ENCODE results near the gene USP48. TPM values are rescaled to one million over a fixed set of nuclear protein-coding genes. Genes with fewer than 3 reads are reported as not detected.

USP48 gene
- total RNA-seq, 1 experiment from 2014 or later = 84.8 TPM

- Histone ChIP-seq H2BK120ac (ENCODE audit: low read depth, low read length, poor library complexity, severe bottlenecking) (no peak overlapping the region), H3K56ac (ENCODE audit: insufficient read length, low read depth, low read length) (no peak overlapping the region), H4K91ac (ENCODE audit: insufficient read length, low read depth, low read length) (no peak overlapping the region), H3K27ac (ENCODE audit: insufficient read length, low read depth, low read length) (no peak overlapping the region), H3K23me2 (ENCODE audit: insufficient read length, low read depth, low read length, poor library complexity, severe bottlenecking) (no peaks in the 10 kb centered on the region), H2BK15ac (ENCODE audit: low read depth, low read length) (no peak overlapping the region), H2BK5ac (ENCODE audit: insufficient read length, low read length) (no peak overlapping the region), H4K20me1 (ENCODE audit: control insufficient read depth, insufficient read depth, insufficient read length) (no peaks in the 10 kb centered on the region), H3K79me2 (ENCODE audit: insufficient read depth, low read length) (no peaks in the 10 kb centered on the region), H4K8ac (replicated peaks; ENCODE audit: insufficient read length, low read depth, low read length) (no peak overlapping the region), H3K27me3 (ENCODE audit: insufficient read depth, low read length) (no peaks in the 10 kb centered on the region), H3K79me1 (ENCODE audit: insufficient read depth, low read depth, low read length, poor library complexity, severe bottlenecking) (no peaks in the 10 kb centered on the region), H2BK20ac (ENCODE audit: low read depth, low read length, poor library complexity, severe bottlenecking) (no peak overlapping the region), H3K18ac (ENCODE audit: insufficient read length, low read depth, low read length) (no peak overlapping the region), H2AK5ac (ENCODE audit: insufficient read length, low read length) (no peak overlapping the region), H3T11ph (ENCODE audit: low read length) (no peak overlapping the region), H3K23ac (ENCODE audit: insufficient read length, low read depth, low read length) (no peak overlapping the region), H2BK12ac (ENCODE audit: insufficient read length, low read depth, low read length) (no peak overlapping the region), H3K14ac (ENCODE audit: insufficient read depth, low read length) (no peak overlapping the region), H3K4ac (ENCODE audit: low read depth, low read length) (no peak overlapping the region), H3K4me1 (ENCODE audit: insufficient read depth, low read length) (no peaks in the 10 kb centered on the region), H3K4me2 (ENCODE audit: insufficient read depth, insufficient read length, low read length) (no peak overlapping the region), H2AFZ (ENCODE audit: low read length) (no peak overlapping the region), H4K5ac (ENCODE audit: insufficient read length, low read depth, low read length) (no peak overlapping the region), H3K9ac (ENCODE audit: extremely low read depth, insufficient read length, low read length) (no peak overlapping the region), H3K9me3 (ENCODE audit: control insufficient read depth, low read depth, low read length) (no peaks in the 10 kb centered on the region)
- Mint-ChIP-seq H3K4me1 (peaks cover 6 to 26% of the 10 kb centered on the region in 2 experiments), H3K4me3 (no peak overlapping the region), H3K36me3 (ENCODE audit: insufficient read depth in 1 of 3, low read depth in 3 of 3) (no peaks in the 10 kb centered on the region), H3K27me3 (ENCODE audit: low read depth) (peaks cover 6% of the 10 kb centered on the region), H3K27ac (no peak overlapping the region), H3K9me3 (no peaks in the 10 kb centered on the region)
- no peak for TF ChIP-seq CTCF (conservative IDR thresholded peaks at IDR 0.05)
- WGBS (ENCODE audit: extremely low coverage, insufficient read length, low lambda C conversion rate) = no CpG with 5 or more reads among the region's 5 CpGs
- no peak for DNase-seq
Measured at GRCh38 chr1:21645550-21645949, 137.4 kb downstream of the USP48 start.
